Daoy (cell line): ENCODE measurements around the gene MBD6. TPM values are rescaled to one million over a fixed set of nuclear protein-coding genes. Genes with fewer than 3 reads are reported as not detected.
"Not testable (repeated sequence)": the region's sequence is repeated elsewhere in the genome, so short reads cannot be mapped to it uniquely, and the experiment has no call there.

ENCODE experiments used
- DNase-seq: peaks from one replicate; pipeline ENCODE4 v3.0.0-alpha.2; 2015; ENCODE audit warnings: low read depth
- total RNA-seq: library from RNA; depleted of rRNA; stranded (reverse); fragments of >200 nt; shearing (Covaris generic); gene quantifications from 2 replicates; pipeline ENCODE4 v1.2.3, GENCODE V29; 2014

The MBD6 gene
- total RNA-seq, 1 experiment from 2014 or later, result 0.91 TPM

GRCh38 chr12:57515934-57516541, 6.6 kb upstream of the MBD6 start:
- DNase-seq, result no peak

- DNase-seq, result no peak
Observed at GRCh38 chr12:57516617-57517153, 5.9 kb upstream of the MBD6 start.

GRCh38 chr12:57517187-57517586, 5.4 kb upstream of the MBD6 start:
- DNase-seq, result no peak

GRCh38 chr12:57517718-57518117, 4.9 kb upstream of the MBD6 start:
- not testable (repeated sequence) for DNase-seq

GRCh38 chr12:57518176-57518919, 4.3 kb upstream of the MBD6 start:
- no peak for DNase-seq

- DNase-seq, result peak; percentile 34
Observed at GRCh38 chr12:57518920-57519795, 3.5 kb upstream of the MBD6 start.

- DNase-seq, result peak; percentile 47
Observed at GRCh38 chr12:57519796-57520052, 2.9 kb upstream of the MBD6 start.

GRCh38 chr12:57520053-57520818, 2.4 kb upstream of the MBD6 start, which contains the start of gene DDIT3:
DDIT3 (minus strand) TSS chr12:57520514; CDS start chr12:57517406, 3,108 bp downstream.
- DNase-seq, result peak; percentile 99

GRCh38 chr12:57521525-57522010, 1.1 kb upstream of the MBD6 start:
- peak; percentile 23 for DNase-seq

GRCh38 chr12:57522887-57523705, 472 bp downstream of the MBD6 start:
- peak; percentile 54 for DNase-seq

- DNase-seq, result no peak
Observed at GRCh38 chr12:57523706-57524614, 1.3 kb downstream of the MBD6 start.

- DNase-seq, result no peak
Observed at GRCh38 chr12:57524814-57525614, 2.4 kb downstream of the MBD6 start.

- no peak for DNase-seq
Observed at GRCh38 chr12:57525615-57526383, 3.2 kb downstream of the MBD6 start.

GRCh38 chr12:57526477-57527126, 4.0 kb downstream of the MBD6 start:
- no peak for DNase-seq

- no peak for DNase-seq
Observed at GRCh38 chr12:57527184-57527583, 4.6 kb downstream of the MBD6 start.

- DNase-seq, result no peak
Observed at GRCh38 chr12:57528176-57528575, 5.6 kb downstream of the MBD6 start.

- DNase-seq, result no peak
Observed at GRCh38 chr12:57528831-57529555, 6.4 kb downstream of the MBD6 start.
